Thoracic aorta (tissue), 2 donors: ENCODE results near the gene TREX2. TPM values are rescaled to one million over a fixed set of nuclear protein-coding genes. Genes with fewer than 3 reads are reported as not detected.

Source experiments
- ATAC-seq: fragments of 150-250 bp; one replicate; pipeline ENCODE4 v1.8.0; 2017; ENCODE audit warnings: low read depth; ENCODE audit not compliant: insufficient number of reproducible peaks, low FRiP score
- DNase-seq: peaks from one replicate; pipeline ENCODE4 v3.0.0-alpha.2; 2020; ENCODE audit warnings: low spot score
- H3K27ac ChIP-seq, 2 donors: fragments of 200-600 bp; sonication (generic); 1 replicate in 1 of 2; 2 replicates in 1 of 2; pipeline ENCODE4 v1.5.1; 2016; ENCODE audit warnings: mild to moderate bottlenecking in 2 of 2, moderate library complexity in 2 of 2
- H3K27me3 ChIP-seq: fragments of 200-600 bp; sonication (generic); replicated peaks from 2 replicates; pipeline ENCODE4 v1.6.0; 2016; ENCODE audit warnings: mild to moderate bottlenecking; ENCODE audit not compliant: insufficient read depth
- H3K36me3 ChIP-seq: fragments of 200-600 bp; sonication (generic); one replicate; pipeline ENCODE4 v1.5.1; 2016
- H3K4me1 ChIP-seq, 2 donors: fragments of 200-600 bp; sonication (generic); 1 replicate in 1 of 2; 2 replicates in 1 of 2; pipeline versions ENCODE4 v1.5.1 to v1.6.0; 2016; ENCODE audit warnings: low read depth in 2 of 2, mild to moderate bottlenecking in 1 of 2; ENCODE audit not compliant: control insufficient read depth in 1 of 2
- H3K4me3 ChIP-seq: fragments of 200-600 bp; sonication (generic); 2 replicates; pipeline ENCODE4 v1.5.1; 2016; ENCODE audit warnings: mild to moderate bottlenecking
- H3K9me3 ChIP-seq: fragments of 200-600 bp; sonication (generic); 2 replicates; pipeline ENCODE4 v1.5.1; 2016
- CTCF ChIP-seq: fragments of 200-600 bp; sonication (generic); IDR thresholded peaks from one replicate; pipeline ENCODE4 v1.5.1; 2019; ENCODE audit warnings: antibody characterized with exemption
- total RNA-seq, 2 donors: library from RNA; depleted of rRNA; stranded (reverse); fragments of >200 nt; gene quantifications; one replicate each; pipeline versions ENCODE4 v1.1.0 to v1.2.3, GENCODE V29; 2016

TREX2 gene
- total RNA-seq, 2 donors from 2014 or later: 22.1 to 24.8 TPM

GRCh38 chrX:153476666-153477363 is 31.0 kb upstream of the TREX2 start:
- peak overlapping the region; percentile 36 for H3K4me3 ChIP-seq
- ATAC-seq (no peak), DNase-seq (peak; percentile 49)

DNA sequence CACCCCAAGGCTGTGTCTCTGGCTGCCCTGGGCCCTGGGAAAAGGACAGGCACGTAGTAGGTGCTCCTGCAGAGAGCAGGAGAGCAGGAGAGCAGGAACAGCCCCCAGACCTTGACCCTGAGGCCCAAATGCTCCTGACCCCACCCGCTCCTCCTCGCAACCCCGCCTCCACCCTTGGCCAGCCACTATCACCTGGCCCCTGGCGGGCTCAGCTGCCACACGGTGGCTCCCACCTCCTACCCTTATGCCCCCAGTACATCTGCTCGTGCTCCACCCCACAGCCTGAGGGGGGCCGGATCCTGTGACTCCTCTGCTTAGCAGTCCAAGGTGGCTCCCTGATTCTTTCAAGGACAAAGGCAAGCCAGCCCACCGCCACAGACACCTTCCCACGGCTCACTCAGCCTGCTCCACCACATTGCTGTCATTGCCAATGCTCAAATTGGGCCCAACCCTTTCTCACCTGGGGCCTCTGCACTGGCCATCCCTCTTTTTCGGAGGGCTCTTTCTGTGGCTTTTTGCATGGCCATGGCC is 30.0 kb upstream of the TREX2 start:
- H3K27me3 ChIP-seq: no peaks in the 10 kb centered on the region
- ATAC-seq (no peak), DNase-seq (no peak)
- TF ChIP-seq CTCF: no peak
- H3K9me3 ChIP-seq: no peaks in the 10 kb centered on the region
- H3K27ac ChIP-seq: peak overlapping the region; percentile 87 to 92
- no peak overlapping the region for H3K4me3 ChIP-seq
- H3K4me1 ChIP-seq: peaks cover 15 to 68% of the 10 kb centered on the region in 2 donors
- H3K36me3 ChIP-seq: no peaks in the 10 kb centered on the region

More at GRCh38 chrX:153476666-153477363, 31.0 kb upstream of the TREX2 start:
- no peak for TF ChIP-seq CTCF
- H3K36me3 ChIP-seq: no peaks in the 10 kb centered on the region
- H3K27ac ChIP-seq: peak overlapping the region; percentile 87 to 92
- peaks cover 15 to 59% of the 10 kb centered on the region in 2 donors for H3K4me1 ChIP-seq
- H3K27me3 ChIP-seq: no peaks in the 10 kb centered on the region
- no peaks in the 10 kb centered on the region for H3K9me3 ChIP-seq

GRCh38 chrX:153475271-153475670 is 29.4 kb upstream of the TREX2 start:
- no peak for TF ChIP-seq CTCF
- H3K27ac ChIP-seq: peak overlapping the region; percentile 87 to 92
- no peak for ATAC-seq

DNA sequence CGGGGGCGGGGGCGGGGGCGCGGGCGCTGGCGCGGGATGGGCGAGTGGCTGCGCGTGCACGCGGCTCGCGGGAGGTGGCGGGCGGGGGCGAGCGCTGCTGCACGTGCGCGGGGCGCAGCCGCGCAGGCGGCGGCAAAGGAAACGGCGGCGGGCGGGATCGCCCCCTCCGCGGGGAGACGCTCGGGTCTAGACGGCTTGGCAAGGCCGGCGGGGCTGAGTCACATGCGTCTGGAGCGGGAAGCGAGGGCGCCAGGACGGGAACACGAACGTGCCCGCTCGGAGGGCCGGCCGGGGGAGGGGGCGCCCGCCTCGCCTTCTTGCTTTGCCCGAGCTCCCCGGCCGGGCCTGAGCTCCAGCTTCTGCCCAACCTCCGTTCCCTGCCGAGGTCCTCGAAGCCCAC is 28.9 kb upstream of the TREX2 start:
- Histone ChIP-seq H3K4me3 (peak overlapping the region; percentile 50), H3K4me1 (peaks cover 15 to 71% of the 10 kb centered on the region in 2 donors), H3K36me3 (no peaks in the 10 kb centered on the region), H3K9me3 (no peaks in the 10 kb centered on the region), H3K27me3 (no peaks in the 10 kb centered on the region), H3K27ac (peak overlapping the region; percentile 87 to 92)
- DNase-seq (peak; percentile 60), ATAC-seq (no peak)
- no peak for TF ChIP-seq CTCF

More at GRCh38 chrX:153475271-153475670, 29.4 kb upstream of the TREX2 start:
- H3K9me3 ChIP-seq: no peaks in the 10 kb centered on the region
- H3K4me1 ChIP-seq: peaks cover 15 to 68% of the 10 kb centered on the region in 2 donors
- no peaks in the 10 kb centered on the region for H3K36me3 ChIP-seq
- H3K27me3 ChIP-seq: no peaks in the 10 kb centered on the region
- peak overlapping the region; percentile 50 for H3K4me3 ChIP-seq
- DNase-seq: no peak

DNA sequence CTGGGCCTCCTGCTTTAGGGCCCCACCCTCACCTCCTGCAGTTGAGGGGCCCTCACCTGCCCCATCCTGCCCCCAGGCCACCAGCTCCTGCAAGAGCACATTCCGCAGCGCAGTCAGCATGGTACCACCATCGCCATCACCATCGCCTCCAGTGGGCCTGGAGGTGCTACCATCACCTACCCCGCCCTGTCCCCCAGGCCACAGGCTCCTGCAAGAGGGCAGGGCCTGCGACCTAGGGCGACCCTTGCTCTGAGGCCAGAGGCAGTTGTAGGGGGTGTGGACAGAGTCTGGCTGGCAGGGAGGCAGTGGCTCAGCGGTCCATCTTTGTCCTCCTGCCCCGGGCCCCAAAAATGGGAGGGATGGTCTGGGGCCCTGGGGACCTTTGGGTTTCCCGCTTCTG is 28.4 kb upstream of the TREX2 start:
- H3K36me3 ChIP-seq: no peaks in the 10 kb centered on the region
- ATAC-seq (no peak), DNase-seq (no peak)
- no peaks in the 10 kb centered on the region for H3K27me3 ChIP-seq
- TF ChIP-seq CTCF: no peak
- no peaks in the 10 kb centered on the region for H3K9me3 ChIP-seq
- peak overlapping the region; percentile 53 to 76 for H3K27ac ChIP-seq
- no peak overlapping the region for H3K4me3 ChIP-seq
- H3K4me1 ChIP-seq: peaks cover 15 to 75% of the 10 kb centered on the region in 2 donors
